BLaER1 treated with 17β-estradiol and CSF1 and Interleukin-3, amounts not matched to agents 10 nM and 100 nM (cell line): Measurements from ENCODE around the gene TENM3.

ENCODE experiments used
- H3K27ac ChIP-seq, 11 experiments: shearing (Covaris generic); formaldehyde crosslinking; 2 replicates each; pipeline ENCODE4 v1.8.1; 2022
- H3K27me3 ChIP-seq, 11 experiments: shearing (Covaris generic); formaldehyde crosslinking; 2 replicates each; pipeline ENCODE4 v1.8.1; 2022
- H3K36me3 ChIP-seq, 11 experiments: shearing (Covaris generic); formaldehyde crosslinking; 2 replicates each; pipeline ENCODE4 v1.8.1; 2022
- H3K4me1 ChIP-seq, 10 experiments: shearing (Covaris generic); formaldehyde crosslinking; 2 replicates each; pipeline ENCODE4 v1.8.1; 2022
- H3K4me2 ChIP-seq, 11 experiments: shearing (Covaris generic); formaldehyde crosslinking; 2 replicates each; pipeline ENCODE4 v1.8.1; 2022
- H3K4me3 ChIP-seq, 10 experiments: shearing (Covaris generic); formaldehyde crosslinking; 2 replicates each; pipeline ENCODE4 v1.8.1; 2022
- H3K9ac ChIP-seq, 11 experiments: shearing (Covaris generic); formaldehyde crosslinking; 2 replicates each; pipeline ENCODE4 v1.8.1; 2022
- H3K9me3 ChIP-seq, 11 experiments: shearing (Covaris generic); formaldehyde crosslinking; replicated peaks in 1 of 11; 2 replicates each; pipeline ENCODE4 v1.8.1; 2022
- H4K20me1 ChIP-seq, 11 experiments: shearing (Covaris generic); formaldehyde crosslinking; 2 replicates each; pipeline ENCODE4 v1.8.1; 2022
- Cebpa-rat ChIP-seq, 11 experiments: shearing (Covaris generic); IDR thresholded peaks; 2 replicates each; pipeline ENCODE4 v1.8.1; 2022

The TENM3 gene

GRCh38 chr4:182409271-182409670 is 166.1 kb downstream of the TENM3 start:
- Histone ChIP-seq H3K4me3 (no peak overlapping the region), H3K36me3 (peaks cover 0 to 23% (median 10%) of the 10 kb centered on the region in 11 experiments; a peak in 6 of 22 replicates), H3K4me2 (no peak overlapping the region), H3K4me1 (peaks cover 0 to 6% (median 0%) of the 10 kb centered on the region in 10 experiments; a peak in 1 of 20 replicates), H3K27ac (no peak overlapping the region), H4K20me1 (no peaks in the 10 kb centered on the region), H3K9me3 (peaks cover 31 to 47% (median 38%) of the 10 kb centered on the region in 11 experiments), H3K27me3 (no peaks in the 10 kb centered on the region), H3K9ac (no peak overlapping the region)
- no peak for TF ChIP-seq Cebpa-rat (IDR thresholded peaks at IDR 0.05)

- Histone ChIP-seq H3K27me3 (no peaks in the 10 kb centered on the region), H3K9ac (no peak overlapping the region), H3K4me2 (no peak overlapping the region), H3K9me3 (peaks cover 31 to 51% (median 40%) of the 10 kb centered on the region in 11 experiments), H3K36me3 (peaks cover 0 to 23% (median 10%) of the 10 kb centered on the region in 11 experiments; a peak in 6 of 22 replicates), H3K27ac (no peak overlapping the region), H4K20me1 (no peaks in the 10 kb centered on the region), H3K4me1 (peaks cover 0 to 7% (median 0%) of the 10 kb centered on the region in 10 experiments; a peak in 2 of 20 replicates), H3K4me3 (no peak overlapping the region)
- TF ChIP-seq Cebpa-rat (IDR thresholded peaks at IDR 0.05) = no peak
Measured at GRCh38 chr4:182411391-182411790, 168.2 kb downstream of the TENM3 start.

- no peak for TF ChIP-seq Cebpa-rat (IDR thresholded peaks at IDR 0.05)
- peaks cover 35 to 60% (median 48%) of the 10 kb centered on the region in 11 experiments for H3K9me3 ChIP-seq
- H3K27me3 ChIP-seq = no peaks in the 10 kb centered on the region
- H3K36me3 ChIP-seq = peaks cover 0 to 20% (median 10%) of the 10 kb centered on the region in 11 experiments; a peak in 8 of 22 replicates
- no peak overlapping the region for H3K9ac ChIP-seq
- H3K4me2 ChIP-seq = no peak overlapping the region
- H3K4me1 ChIP-seq = peaks cover 0 to 6% (median 0%) of the 10 kb centered on the region in 10 experiments; a peak in 1 of 20 replicates
- H4K20me1 ChIP-seq = no peaks in the 10 kb centered on the region
- H3K27ac ChIP-seq = no peak overlapping the region
- no peak overlapping the region for H3K4me3 ChIP-seq
Measured at GRCh38 chr4:182413550-182413949, 170.3 kb downstream of the TENM3 start.

GRCh38 chr4:182415116-182415515 is 171.9 kb downstream of the TENM3 start:
- Histone ChIP-seq H3K27ac (no peak overlapping the region), H3K4me2 (no peak overlapping the region), H3K9me3 (peaks cover 38 to 60% (median 49%) of the 10 kb centered on the region in 11 experiments), H3K4me1 (peaks cover 0 to 6% (median 0%) of the 10 kb centered on the region in 10 experiments; a peak in 2 of 20 replicates), H3K27me3 (no peaks in the 10 kb centered on the region), H3K4me3 (no peak overlapping the region), H4K20me1 (no peaks in the 10 kb centered on the region), H3K36me3 (peaks cover 0 to 20% (median 8%) of the 10 kb centered on the region in 11 experiments; a peak in 8 of 22 replicates), H3K9ac (no peak overlapping the region)
- TF ChIP-seq Cebpa-rat (IDR thresholded peaks at IDR 0.05) = no peak

GRCh38 chr4:182416067-182416466 is 172.9 kb downstream of the TENM3 start:
- no peaks in the 10 kb centered on the region for H3K27me3 ChIP-seq
- H3K4me1 ChIP-seq = peaks cover 0 to 6% (median 0%) of the 10 kb centered on the region in 10 experiments; a peak in 2 of 20 replicates
- no peak overlapping the region for H3K27ac ChIP-seq
- no peak overlapping the region for H3K4me2 ChIP-seq
- no peak overlapping the region for H3K4me3 ChIP-seq
- peaks cover 38 to 53% (median 44%) of the 10 kb centered on the region in 11 experiments for H3K9me3 ChIP-seq
- no peak for TF ChIP-seq Cebpa-rat (IDR thresholded peaks at IDR 0.05)
- H3K36me3 ChIP-seq = peaks cover 0 to 17% (median 6%) of the 10 kb centered on the region in 11 experiments; a peak in 8 of 22 replicates
- H4K20me1 ChIP-seq = no peaks in the 10 kb centered on the region
- H3K9ac ChIP-seq = no peak overlapping the region

- Histone ChIP-seq H3K4me3 (no peak overlapping the region), H3K4me2 (no peak overlapping the region), H3K36me3 (peaks cover 0 to 6% (median 0%) of the 10 kb centered on the region in 11 experiments; a peak in 3 of 22 replicates), H3K9ac (no peak overlapping the region), H3K27ac (no peak overlapping the region), H3K27me3 (no peaks in the 10 kb centered on the region), H3K4me1 (peaks cover 0 to 6% (median 0%) of the 10 kb centered on the region in 10 experiments; a peak in 2 of 20 replicates), H3K9me3 (peaks cover 17 to 32% (median 23%) of the 10 kb centered on the region in 11 experiments), H4K20me1 (no peaks in the 10 kb centered on the region)
- no peak for TF ChIP-seq Cebpa-rat (IDR thresholded peaks at IDR 0.05)
Measured at GRCh38 chr4:182418054-182418734, 175.0 kb downstream of the TENM3 start.

- no peak for TF ChIP-seq Cebpa-rat (IDR thresholded peaks at IDR 0.05)
- Histone ChIP-seq H3K9me3 (peaks cover 6 to 13% (median 9%) of the 10 kb centered on the region in 11 experiments; a peak in 12 of 22 replicates), H3K4me2 (no peak overlapping the region), H3K27ac (no peak overlapping the region), H3K9ac (no peak overlapping the region), H3K27me3 (no peaks in the 10 kb centered on the region), H3K4me1 (peaks cover 0 to 2% (median 0%) of the 10 kb centered on the region in 10 experiments; a peak in 2 of 20 replicates), H3K36me3 (no peaks in the 10 kb centered on the region; a peak in 2 of 22 replicates), H3K4me3 (no peak overlapping the region), H4K20me1 (no peaks in the 10 kb centered on the region)
Measured at GRCh38 chr4:182420189-182420588, 177.0 kb downstream of the TENM3 start.

GRCh38 chr4:182421753-182422152 is 178.6 kb downstream of the TENM3 start:
- no peaks in the 10 kb centered on the region for H4K20me1 ChIP-seq
- H3K4me2 ChIP-seq = no peak overlapping the region
- no peaks in the 10 kb centered on the region for H3K27me3 ChIP-seq
- peaks cover 4 to 10% (median 7%) of the 10 kb centered on the region in 11 experiments; a peak in 12 of 22 replicates for H3K9me3 ChIP-seq
- no peak overlapping the region for H3K4me3 ChIP-seq
- H3K36me3 ChIP-seq = no peaks in the 10 kb centered on the region; a peak in 2 of 22 replicates
- TF ChIP-seq Cebpa-rat (IDR thresholded peaks at IDR 0.05) = no peak
- no peak overlapping the region for H3K9ac ChIP-seq
- no peak overlapping the region for H3K27ac ChIP-seq
- no peaks in the 10 kb centered on the region; a peak in 1 of 20 replicates for H3K4me1 ChIP-seq

- TF ChIP-seq Cebpa-rat (IDR thresholded peaks at IDR 0.05) = no peak
- H3K36me3 ChIP-seq = no peaks in the 10 kb centered on the region
- H4K20me1 ChIP-seq = no peaks in the 10 kb centered on the region
- H3K9ac ChIP-seq = no peak overlapping the region
- H3K27me3 ChIP-seq = no peaks in the 10 kb centered on the region
- no peak overlapping the region for H3K4me2 ChIP-seq
- no peaks in the 10 kb centered on the region; a peak in 1 of 20 replicates for H3K4me1 ChIP-seq
- H3K9me3 ChIP-seq = no peaks in the 10 kb centered on the region
- no peak overlapping the region for H3K4me3 ChIP-seq
- H3K27ac ChIP-seq = no peak overlapping the region
Measured at GRCh38 chr4:182425302-182425701, 182.1 kb downstream of the TENM3 start.
